ENCODE data around the gene ST7. TPM values are rescaled to one million over a fixed set of nuclear protein-coding genes. Genes with fewer than 3 reads are reported as not detected.

Gene ST7
- total and polyA plus RNA-seq, 2 donors from 2014 or later: 21.5 to 29.8 TPM

- intact Hi-C loops (cut with DNase I): no loop called here
- TF ChIP-seq CTCF (IDR thresholded peaks at IDR 0.05; ENCODE audit: borderline replicate concordance, extremely low read depth, insufficient read depth): peak; percentile 11
- DNase-seq (no peak), FAIRE-seq (peak; percentile 91)
- Histone ChIP-seq H3K27ac (ENCODE audit: low read depth in 2 of 2, low read length in 2 of 2) (no peak overlapping the region), H3K4me1 (ENCODE audit: control insufficient read depth in 2 of 3, insufficient read depth in 2 of 3, low read depth in 1 of 3, low read length in 3 of 3) (peaks cover 0 to 11% (median 6%) of the 10 kb centered on the region in 3 donors), H3K4me3 (ENCODE audit: low read length in 3 of 3) (no peak overlapping the region), H3K27me3 (ENCODE audit: control insufficient read depth, insufficient read depth, low read length) (no peaks in the 10 kb centered on the region), H3K9ac (ENCODE audit: low read length in 3 of 3) (no peak overlapping the region), H3K9me3 (ENCODE audit: control insufficient read depth in 2 of 3, insufficient read depth in 1 of 3, low read length in 3 of 3) (no peaks in the 10 kb centered on the region), H3K36me3 (ENCODE audit: control insufficient read depth in 2 of 3, insufficient read depth in 3 of 3, low read length in 3 of 3) (no peaks in the 10 kb centered on the region)
Measured at GRCh38 chr7:116988363-116988989, 35.2 kb downstream of the ST7 start.

- DNase-seq: no peak
- intact Hi-C loops (cut with DNase I): loop anchor here (10.0 kb wide), 1 partner anchor 115 kb away; no protein-coding TSS in a partner anchor
Measured at GRCh38 chr7:116990056-116990455, 36.8 kb downstream of the ST7 start.

GRCh38 chr7:116991233-116991632 is 37.9 kb downstream of the ST7 start:
- Histone ChIP-seq H3K4me1 (ENCODE audit: control insufficient read depth in 2 of 3, insufficient read depth in 2 of 3, low read depth in 1 of 3, low read length in 3 of 3) (peaks cover 0 to 11% (median 6%) of the 10 kb centered on the region in 3 donors), H3K9ac (ENCODE audit: low read length in 3 of 3) (no peak overlapping the region), H3K4me3 (ENCODE audit: low read length in 3 of 3) (no peak overlapping the region), H3K9me3 (ENCODE audit: control insufficient read depth in 2 of 3, insufficient read depth in 1 of 3, low read length in 3 of 3) (no peaks in the 10 kb centered on the region), H3K36me3 (ENCODE audit: control insufficient read depth in 2 of 3, insufficient read depth in 3 of 3, low read length in 3 of 3) (no peaks in the 10 kb centered on the region), H3K27ac (ENCODE audit: low read depth in 2 of 2, low read length in 2 of 2) (no peak overlapping the region), H3K27me3 (ENCODE audit: control insufficient read depth, insufficient read depth, low read length) (no peaks in the 10 kb centered on the region)
- FAIRE-seq (no peak), DNase-seq (no peak)
- no peak for TF ChIP-seq CTCF (IDR thresholded peaks at IDR 0.05; ENCODE audit: borderline replicate concordance, extremely low read depth, insufficient read depth)
- intact Hi-C loops (cut with DNase I): loop anchor here (10.0 kb wide), 1 partner anchor 114 kb away; no protein-coding TSS in a partner anchor

More at GRCh38 chr7:116990056-116990455, 36.8 kb downstream of the ST7 start:
- no peak for TF ChIP-seq CTCF (IDR thresholded peaks at IDR 0.05; ENCODE audit: borderline replicate concordance, extremely low read depth, insufficient read depth)
- no peaks in the 10 kb centered on the region for H3K9me3 ChIP-seq (ENCODE audit: control insufficient read depth in 2 of 3, insufficient read depth in 1 of 3, low read length in 3 of 3)
- H3K27me3 ChIP-seq (ENCODE audit: control insufficient read depth, insufficient read depth, low read length): no peaks in the 10 kb centered on the region
- no peak overlapping the region for H3K4me3 ChIP-seq (ENCODE audit: low read length in 3 of 3)
- H3K27ac ChIP-seq (ENCODE audit: low read depth in 2 of 2, low read length in 2 of 2): no peak overlapping the region
- H3K9ac ChIP-seq (ENCODE audit: low read length in 3 of 3): no peak overlapping the region
- H3K4me1 ChIP-seq (ENCODE audit: control insufficient read depth in 2 of 3, insufficient read depth in 2 of 3, low read depth in 1 of 3, low read length in 3 of 3): peaks cover 0 to 11% (median 6%) of the 10 kb centered on the region in 3 donors
- FAIRE-seq: no peak
- no peaks in the 10 kb centered on the region for H3K36me3 ChIP-seq (ENCODE audit: control insufficient read depth in 2 of 3, insufficient read depth in 3 of 3, low read length in 3 of 3)

All from kidney (tissue), 14 donors.